MM.1S (cell line): ENCODE results near the gene LRRC27.
"Not testable (repeated sequence)": the region's sequence is repeated elsewhere in the genome, so short reads cannot be mapped to it uniquely, and the experiment has no call there.

ENCODE experiments used
- DNase-seq: peaks from one replicate; pipeline ENCODE4 v3.0.0-alpha.2; 2015
- H2AFZ ChIP-seq: fragments of 300-600 bp; sonication (generic); 2 replicates; pipeline ENCODE4 v1.6.0; 2016; ENCODE audit warnings: antibody characterized with exemption, low read length
- H3F3A ChIP-seq: fragments of 300-600 bp; sonication (generic); 2 replicates; pipeline ENCODE4 v1.6.1; 2016; ENCODE audit warnings: mild to moderate bottlenecking, antibody characterized with exemption, low read length, moderate library complexity, mixed read lengths; ENCODE audit not compliant: insufficient read depth
- H3K27ac ChIP-seq: fragments of 300-600 bp; sonication (generic); 2 replicates; pipeline ENCODE4 v1.5.1; 2016; ENCODE audit warnings: mild to moderate bottlenecking, low read length
- H3K27me3 ChIP-seq: fragments of 300-600 bp; sonication (generic); replicated peaks from 2 replicates; pipeline ENCODE4 v1.6.0; 2016; ENCODE audit warnings: low read length; ENCODE audit not compliant: insufficient read depth
- H3K36me3 ChIP-seq: fragments of 300-600 bp; sonication (generic); replicated peaks from 2 replicates; pipeline ENCODE4 v1.6.1; 2016; ENCODE audit warnings: mild to moderate bottlenecking, low read length, mixed read lengths; ENCODE audit not compliant: insufficient read depth
- H3K4me1 ChIP-seq: fragments of 300-600 bp; sonication (generic); 2 replicates; pipeline ENCODE4 v1.6.1; 2016; ENCODE audit warnings: low read length, mixed read lengths
- H3K4me2 ChIP-seq: fragments of 300-600 bp; sonication (generic); 2 replicates; pipeline ENCODE4 v1.6.0; 2016; ENCODE audit warnings: low read depth, low read length
- H3K4me3 ChIP-seq: fragments of 300-600 bp; sonication (generic); 2 replicates; pipeline ENCODE4 v1.5.1; 2016; ENCODE audit warnings: low read length, mixed read lengths
- H3K79me2 ChIP-seq: fragments of 300-600 bp; sonication (generic); 2 replicates; pipeline ENCODE4 v1.6.1; 2016; ENCODE audit warnings: mixed run types, low read length, mixed read lengths
- H3K9ac ChIP-seq: fragments of 300-600 bp; sonication (generic); 2 replicates; pipeline ENCODE4 v1.6.1; 2016; ENCODE audit warnings: low read length, mixed read lengths
- H3K9me2 ChIP-seq: fragments of 300-600 bp; sonication (generic); replicated peaks from 2 replicates; pipeline ENCODE4 v1.6.1; 2016; ENCODE audit warnings: mild to moderate bottlenecking, low read length, mixed read lengths; ENCODE audit not compliant: insufficient read depth
- H3K9me3 ChIP-seq: fragments of 300-600 bp; sonication (generic); replicated peaks from 2 replicates; pipeline ENCODE4 v1.6.1; 2016; ENCODE audit warnings: mild to moderate bottlenecking, low read length, mixed read lengths; ENCODE audit not compliant: insufficient read depth
- H4K20me1 ChIP-seq: fragments of 300-600 bp; sonication (generic); 2 replicates; pipeline ENCODE4 v1.6.1; 2016; ENCODE audit warnings: mild to moderate bottlenecking, low read length, moderate library complexity, mixed read lengths; ENCODE audit not compliant: insufficient read depth
- CTCF ChIP-seq: fragments of 300-600 bp; sonication (generic); IDR thresholded peaks from 2 replicates; pipeline ENCODE4 v1.5.1; 2016; ENCODE audit warnings: antibody characterized with exemption, low read length, mixed read lengths
- EZH2 ChIP-seq: fragments of 300-600 bp; sonication (generic); optimal IDR thresholded peaks from 2 replicates; pipeline ENCODE3; 2017; ENCODE audit warnings: low read depth, mild to moderate bottlenecking, antibody characterized with exemption, low read length, mixed read lengths
- EZH2phosphoT487 ChIP-seq: fragments of 300-600 bp; sonication (generic); IDR thresholded peaks from 2 replicates; pipeline ENCODE4 v1.6.1; 2018; ENCODE audit warnings: antibody characterized with exemption, low read length

Gene LRRC27

GRCh38 chr10:132311338-132311939, 20.6 kb upstream of the LRRC27 start:
- no peaks in the 10 kb centered on the region for H3K9me2 ChIP-seq
- no peak overlapping the region for H3K4me3 ChIP-seq
- no peaks in the 10 kb centered on the region for H3K36me3 ChIP-seq
- H2AFZ ChIP-seq = no peak overlapping the region
- H3K9ac ChIP-seq = no peak overlapping the region
- no peak for DNase-seq
- H3K27me3 ChIP-seq = no peaks in the 10 kb centered on the region
- TF ChIP-seq EZH2phosphoT487 = no peak
- no peaks in the 10 kb centered on the region for H3K9me3 ChIP-seq
- H3K4me1 ChIP-seq = no peaks in the 10 kb centered on the region
- peaks cover 10% of the 10 kb centered on the region for H3K79me2 ChIP-seq
- H3K27ac ChIP-seq = no peak overlapping the region
- no peaks in the 10 kb centered on the region for H4K20me1 ChIP-seq
- H3K4me2 ChIP-seq = no peak overlapping the region
- H3F3A ChIP-seq = no peaks in the 10 kb centered on the region

DNA sequence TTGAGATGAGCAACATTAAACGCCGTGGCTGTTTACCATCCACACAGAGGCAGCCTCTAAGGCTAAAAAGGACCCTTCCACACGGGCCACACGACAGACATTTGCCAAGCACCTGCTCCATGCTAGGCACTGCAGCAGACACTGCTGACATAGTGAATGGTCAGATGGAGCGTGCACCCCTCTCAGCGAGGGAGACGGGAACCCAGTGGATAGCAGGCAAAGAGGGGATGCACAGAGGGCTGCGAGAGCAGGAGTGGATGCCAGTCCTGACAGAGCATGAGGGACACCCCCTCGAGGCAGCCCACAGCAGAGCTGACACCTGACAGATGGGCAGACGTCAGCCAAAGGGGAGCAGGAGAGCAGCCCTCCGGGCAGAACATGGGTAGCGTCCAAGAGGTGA, 18.7 kb upstream of the LRRC27 start:
- Histone ChIP-seq H3K27me3 (no peaks in the 10 kb centered on the region), H3K36me3 (no peaks in the 10 kb centered on the region), H3K4me2 (no peak overlapping the region), H3K9ac (no peak overlapping the region), H2AFZ (no peak overlapping the region), H3K9me3 (no peaks in the 10 kb centered on the region), H3F3A (no peaks in the 10 kb centered on the region), H3K27ac (no peak overlapping the region), H3K4me1 (no peaks in the 10 kb centered on the region), H3K9me2 (no peaks in the 10 kb centered on the region), H4K20me1 (no peaks in the 10 kb centered on the region), H3K79me2 (no peaks in the 10 kb centered on the region), H3K4me3 (no peak overlapping the region)
- TF ChIP-seq CTCF (no peak), EZH2 (no peak), EZH2phosphoT487 (no peak)
- DNase-seq = no peak

DNA sequence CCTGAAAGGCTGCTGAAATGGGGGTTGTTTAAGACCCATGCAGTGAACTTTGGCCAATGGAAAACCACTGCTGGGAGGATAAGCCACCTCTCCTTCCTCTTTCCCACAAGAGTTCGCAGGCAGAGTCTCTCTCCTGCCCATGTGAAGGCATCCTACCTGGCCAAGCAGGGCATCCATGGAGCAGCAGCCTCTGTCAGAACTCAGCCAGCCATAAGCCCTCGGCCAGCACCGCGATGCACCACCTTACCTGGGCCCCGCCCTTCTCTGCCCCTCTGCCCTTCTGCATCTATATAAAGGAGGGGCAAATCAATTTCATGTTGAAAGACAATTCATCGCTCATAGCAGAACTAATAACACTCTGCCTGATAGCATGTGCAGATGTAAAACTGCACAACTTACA, 18.1 kb upstream of the LRRC27 start:
- Histone ChIP-seq H3K4me1 (no peaks in the 10 kb centered on the region), H3K9me2 (no peaks in the 10 kb centered on the region), H3F3A (no peaks in the 10 kb centered on the region), H3K79me2 (no peaks in the 10 kb centered on the region), H3K27ac (no peak overlapping the region), H3K27me3 (no peaks in the 10 kb centered on the region), H3K36me3 (no peaks in the 10 kb centered on the region), H3K4me3 (no peak overlapping the region), H2AFZ (no peak overlapping the region), H3K9me3 (no peaks in the 10 kb centered on the region), H3K4me2 (no peak overlapping the region), H3K9ac (no peak overlapping the region), H4K20me1 (no peaks in the 10 kb centered on the region)
- no peak for TF ChIP-seq EZH2
- TF ChIP-seq CTCF = no peak
- no peak for TF ChIP-seq EZH2phosphoT487
- DNase-seq = no peak

- Histone ChIP-seq H3K9me2 (no peaks in the 10 kb centered on the region), H3K4me1 (no peaks in the 10 kb centered on the region), H4K20me1 (no peaks in the 10 kb centered on the region), H3K4me3 (no peak overlapping the region), H3K4me2 (no peak overlapping the region), H3F3A (no peaks in the 10 kb centered on the region), H3K9me3 (no peaks in the 10 kb centered on the region), H3K79me2 (no peaks in the 10 kb centered on the region), H3K27me3 (no peaks in the 10 kb centered on the region), H3K27ac (no peak overlapping the region), H3K36me3 (no peaks in the 10 kb centered on the region), H3K9ac (no peak overlapping the region), H2AFZ (no peak overlapping the region)
- no peak for DNase-seq
- TF ChIP-seq EZH2phosphoT487 (no peak), CTCF (no peak), EZH2 (no peak)
Measured at GRCh38 chr10:132314336-132314735, 17.7 kb upstream of the LRRC27 start.

DNA sequence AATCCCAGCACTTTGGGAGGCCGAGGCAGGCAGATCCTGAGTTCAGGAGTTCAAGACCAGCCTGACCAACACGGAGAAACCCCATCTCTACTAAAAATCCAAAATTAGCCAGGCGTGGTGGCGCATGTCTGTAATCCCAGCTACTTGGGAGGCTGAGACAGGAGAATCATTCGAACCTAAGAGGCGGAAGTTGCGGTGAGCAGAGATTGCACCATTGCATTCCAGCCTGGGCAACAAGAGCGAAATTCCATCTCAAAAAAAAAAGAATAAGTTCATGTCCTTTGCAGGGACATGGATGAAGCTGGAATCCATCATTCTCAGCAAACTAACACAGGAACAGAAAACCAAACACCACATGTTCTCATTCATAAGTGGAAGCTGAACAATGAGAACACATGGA, 17.1 kb upstream of the LRRC27 start:
- not testable (repeated sequence) for H3K4me2 ChIP-seq, H3K4me1 ChIP-seq, H3K9me2 ChIP-seq, H3K36me3 ChIP-seq, H3K27me3 ChIP-seq, H3K79me2 ChIP-seq, H3F3A ChIP-seq, DNase-seq, H3K27ac ChIP-seq, H4K20me1 ChIP-seq, H3K9ac ChIP-seq, H3K4me3 ChIP-seq, H2AFZ ChIP-seq, H3K9me3 ChIP-seq
